K562 (cell line): ENCODE results near the gene CAMK2N1. TPM values are rescaled to one million over a fixed set of nuclear protein-coding genes. Genes with fewer than 3 reads are reported as not detected.
A peak's percentile ranks its signal among the peaks of the same experiment; 100 is the strongest.

Source experiments
- CAMTA2 ChIP-seq: fragments of 250-450 bp; sonication (Bioruptor Pico); conservative IDR thresholded peaks from 2 replicates; pipeline ENCODE4 v1.5.1; 2022
- CGGBP1 ChIP-seq: fragments of 250-450 bp; sonication (Bioruptor Pico); IDR thresholded peaks from 2 replicates; pipeline ENCODE4 v1.9.0; 2021; ENCODE audit warnings: mild to moderate bottlenecking
- CXXC5 ChIP-seq: fragments of 250-450 bp; sonication (Bioruptor Pico); IDR thresholded peaks from 2 replicates; pipeline ENCODE4 v1.8.0; 2022; ENCODE audit warnings: inconsistent platforms, mild to moderate bottlenecking, moderate library complexity
- DDX20 ChIP-seq: fragments of 450-650 bp; IDR thresholded peaks from 2 replicates; pipeline ENCODE4 v1.6.1; 2016; ENCODE audit warnings: missing genetic modification characterization, low read depth, mild to moderate bottlenecking, missing compliant biosample characterization, moderate library complexity
- FOXA3 ChIP-seq, 2 experiments: fragments of 450-650 bp in 1 of 2; sonication (generic) in 1 of 2; formaldehyde crosslinking; IDR thresholded peaks in 1 of 2; conservative IDR thresholded peaks in 1 of 2; 2 replicates each; pipeline versions ENCODE4 v1.4.0 to v1.8.0; 2020 to 2022; ENCODE audit warnings: mild to moderate bottlenecking in 2 of 2, missing genetic modification reagents in 1 of 2
- HDAC2 ChIP-seq: fragments of 450-650 bp; IDR thresholded peaks from 2 replicates; pipeline ENCODE4 v1.6.1; 2016; ENCODE audit warnings: mild to moderate bottlenecking
- MTA1 ChIP-seq: fragments of 450-650 bp; IDR thresholded peaks from 2 replicates; pipeline ENCODE4 v1.6.1; 2017; ENCODE audit warnings: borderline replicate concordance
- PHB ChIP-seq: fragments of 250-450 bp; sonication (Bioruptor Pico); IDR thresholded peaks from 2 replicates; pipeline ENCODE4 v1.5.0; 2021
- POU5F1 ChIP-seq: fragments of 150-350 bp; IDR thresholded peaks from 2 replicates; pipeline ENCODE4 v1.6.1; 2014; ENCODE audit warnings: borderline replicate concordance, low read length, low read depth, mild to moderate bottlenecking; ENCODE audit not compliant: partially characterized antibody
- PREB ChIP-seq: sonication (generic); formaldehyde crosslinking; IDR thresholded peaks from 2 replicates; pipeline ENCODE4 v1.8.1; 2023; ENCODE audit warnings: mild to moderate bottlenecking, missing genetic modification reagents
- SMAD4 ChIP-seq: fragments of 250-450 bp; sonication (Bioruptor Pico); conservative IDR thresholded peaks from 2 replicates; pipeline ENCODE4 v1.8.0; 2021; ENCODE audit warnings: inconsistent platforms, mild to moderate bottlenecking, moderate library complexity
- TAF15 ChIP-seq: fragments of 200-400 bp; formaldehyde crosslinking; IDR thresholded peaks from 2 replicates; pipeline ENCODE4 v1.6.1; 2017; ENCODE audit warnings: mild to moderate bottlenecking, low read depth, low read length, moderate library complexity
- TCF7 ChIP-seq: sonication (generic); IDR thresholded peaks from 2 replicates; pipeline ENCODE4 v1.6.1; 2016; ENCODE audit warnings: antibody characterized with exemption, borderline replicate concordance
- THAP7 ChIP-seq: fragments of 250-450 bp; sonication (Bioruptor Pico); IDR thresholded peaks from 2 replicates; pipeline ENCODE4 v1.5.0; 2021
- YBX1 ChIP-seq: fragments of 450-650 bp; IDR thresholded peaks from 2 replicates; pipeline ENCODE4 v1.7.1; 2016; ENCODE audit warnings: mild to moderate bottlenecking
- ZC3H4 ChIP-seq: sonication (generic); formaldehyde crosslinking; IDR thresholded peaks from 2 replicates; pipeline ENCODE4 v1.9.0; 2021; ENCODE audit warnings: missing genetic modification reagents, borderline replicate concordance
- ZNF274 ChIP-seq: IDR thresholded peaks from 2 replicates; pipeline ENCODE4 v1.6.1; 2011; ENCODE audit warnings: low read depth, mild to moderate bottlenecking, low read length, moderate library complexity, borderline replicate concordance
- ZNF3 ChIP-seq: fragments of 250-450 bp; sonication (Bioruptor Pico); IDR thresholded peaks from 2 replicates; pipeline ENCODE4 v1.5.0; 2021; ENCODE audit warnings: mild to moderate bottlenecking, moderate library complexity
- ZNF764 ChIP-seq: fragments of 250-450 bp; sonication (Bioruptor Pico); IDR thresholded peaks from 2 replicates; pipeline ENCODE4 v1.4.0; 2020; ENCODE audit warnings: low read depth, mild to moderate bottlenecking, moderate library complexity
- polyA plus RNA-seq, 8 experiments: library from polyadenylated mRNA; depleted of rRNA in 4 of 8; stranded (reverse) in 5 of 8; unstranded in 3 of 8; fragments of >200 nt; fragmentation: Nextera tagmentation in 2 of 8; fragmentation: Illumina TruSeq in 1 of 8; extraction: Ambion mirVana in 2 of 8; extraction: Trizol in 1 of 8; gene quantifications; 2 replicates each; pipeline versions ENCODE4 v1.2.1 to v1.2.3, GENCODE V29; 2011 to 2014; ENCODE audit warnings: inconsistent platforms in 1 of 8, missing spikeins in 1 of 8
- total RNA-seq, 7 experiments: library from RNA; depleted of rRNA in 6 of 7; stranded (reverse); fragments of >200 nt in 6 of 7; fragmentation: Illumina TruSeq in 2 of 7; extraction: Trizol in 2 of 7; gene quantifications; 2 replicates each; pipeline versions ENCODE4 v1.2.1 to v1.2.3, GENCODE V29; 2011 to 2021; ENCODE audit warnings: low replicate concordance in 1 of 7
- TF ChIP-seq, protein P1 (sequence below): fragments of 450-650 bp; formaldehyde crosslinking; IDR thresholded peaks from 2 replicates; pipeline ENCODE4 v1.4.0; 2020; ENCODE audit warnings: mild to moderate bottlenecking, moderate library complexity
- TF ChIP-seq, protein P2 (sequence below): IDR thresholded peaks from 2 replicates; pipeline ENCODE4 v1.6.1; 2011; ENCODE audit warnings: borderline replicate concordance, low read depth, mild to moderate bottlenecking, moderate library complexity, low read length; ENCODE audit not compliant: insufficient read depth, poor library complexity, severe bottlenecking
- TF ChIP-seq, protein P3 (sequence below): sonication (generic); formaldehyde crosslinking; IDR thresholded peaks from 2 replicates; pipeline ENCODE4 v1.8.0; 2022; ENCODE audit warnings: missing genetic modification reagents, mild to moderate bottlenecking, moderate library complexity, borderline replicate concordance

The CAMK2N1 gene
- total and polyA plus RNA-seq, 9 of the 15 experiments (the other 6 are each of a cell fraction or from before 2014, with no cell fraction given), result 0.09 to 1.4 (median 0.34) TPM

DNA sequence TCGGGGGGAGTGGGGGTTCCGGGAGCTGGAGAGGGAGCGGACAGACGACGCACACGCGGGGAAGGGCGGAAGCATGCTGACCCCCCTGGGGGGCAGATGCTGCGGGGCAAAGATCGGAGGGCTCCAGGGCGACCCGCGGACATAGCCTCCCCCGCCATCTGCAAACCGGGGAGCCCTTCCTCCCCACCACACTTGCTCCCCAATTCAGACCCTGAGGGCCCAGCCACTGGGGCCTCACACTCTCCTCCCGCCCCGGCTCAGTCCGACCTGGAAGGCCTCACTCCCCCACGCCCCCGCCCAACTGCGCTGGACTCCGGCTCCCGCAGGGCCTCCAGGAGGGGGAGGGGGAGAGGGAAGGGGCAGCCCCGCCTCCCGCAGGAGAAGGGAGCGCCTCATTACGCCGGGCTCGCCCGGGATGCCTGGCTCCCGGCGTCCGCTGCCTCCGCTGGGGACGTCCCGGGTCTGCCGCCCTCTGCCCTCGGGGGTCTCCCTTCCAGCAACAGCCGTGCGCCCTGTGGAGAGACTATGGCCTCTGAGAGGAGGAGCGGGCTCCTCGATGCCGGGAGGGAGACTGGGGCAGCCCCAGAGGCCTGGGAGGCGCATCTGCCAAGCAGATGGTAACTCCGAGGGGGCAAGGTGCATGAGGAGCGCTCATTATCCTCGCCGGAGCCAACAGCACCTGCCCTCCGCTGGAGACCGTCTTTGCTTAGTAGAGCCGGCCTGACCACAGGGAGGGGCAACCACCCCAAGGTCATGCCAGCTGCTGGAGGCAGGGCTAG lies 636 bp upstream of the CAMK2N1 start (continued):
- TF ChIP-seq PREB (no peak), TCF7 (no peak), TAF15 (no peak), CAMTA2 (CRISPR knock-in tag) (no peak), ZNF3 (CRISPR knock-in tag) (no peak), ZNF274 (no peak), SMAD4 (CRISPR knock-in tag) (peak; percentile 37; the same call in 1 of the 2 replicates), CGGBP1 (no peak), ZNF764 (CRISPR knock-in tag) (no peak), HDAC2 (no peak; the same call in 1 of the 2 replicates), YBX1 (no peak), PHB (CRISPR knock-in tag) (no peak), FOXA3 (CRISPR knock-in tag; conservative IDR thresholded peaks at IDR 0.05 in 1 of 2, IDR thresholded peaks at IDR 0.05 in 1 of 2) (no peak), THAP7 (CRISPR knock-in tag) (no peak), MTA1 (peak; percentile 27; the same call in 1 of the 2 replicates), POU5F1 (no peak), CXXC5 (peak; percentile 67; the same call in 1 of the 2 replicates), ZC3H4 (CRISPR knock-in tag) (no peak), DDX20 (tag) (no peak)
- TF ChIP-seq, protein P1, sequence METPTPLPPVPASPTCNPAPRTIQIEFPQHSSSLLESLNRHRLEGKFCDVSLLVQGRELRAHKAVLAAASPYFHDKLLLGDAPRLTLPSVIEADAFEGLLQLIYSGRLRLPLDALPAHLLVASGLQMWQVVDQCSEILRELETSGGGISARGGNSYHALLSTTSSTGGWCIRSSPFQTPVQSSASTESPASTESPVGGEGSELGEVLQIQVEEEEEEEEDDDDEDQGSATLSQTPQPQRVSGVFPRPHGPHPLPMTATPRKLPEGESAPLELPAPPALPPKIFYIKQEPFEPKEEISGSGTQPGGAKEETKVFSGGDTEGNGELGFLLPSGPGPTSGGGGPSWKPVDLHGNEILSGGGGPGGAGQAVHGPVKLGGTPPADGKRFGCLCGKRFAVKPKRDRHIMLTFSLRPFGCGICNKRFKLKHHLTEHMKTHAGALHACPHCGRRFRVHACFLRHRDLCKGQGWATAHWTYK (CRISPR knock-in tag), result no peak
- TF ChIP-seq, protein P2, sequence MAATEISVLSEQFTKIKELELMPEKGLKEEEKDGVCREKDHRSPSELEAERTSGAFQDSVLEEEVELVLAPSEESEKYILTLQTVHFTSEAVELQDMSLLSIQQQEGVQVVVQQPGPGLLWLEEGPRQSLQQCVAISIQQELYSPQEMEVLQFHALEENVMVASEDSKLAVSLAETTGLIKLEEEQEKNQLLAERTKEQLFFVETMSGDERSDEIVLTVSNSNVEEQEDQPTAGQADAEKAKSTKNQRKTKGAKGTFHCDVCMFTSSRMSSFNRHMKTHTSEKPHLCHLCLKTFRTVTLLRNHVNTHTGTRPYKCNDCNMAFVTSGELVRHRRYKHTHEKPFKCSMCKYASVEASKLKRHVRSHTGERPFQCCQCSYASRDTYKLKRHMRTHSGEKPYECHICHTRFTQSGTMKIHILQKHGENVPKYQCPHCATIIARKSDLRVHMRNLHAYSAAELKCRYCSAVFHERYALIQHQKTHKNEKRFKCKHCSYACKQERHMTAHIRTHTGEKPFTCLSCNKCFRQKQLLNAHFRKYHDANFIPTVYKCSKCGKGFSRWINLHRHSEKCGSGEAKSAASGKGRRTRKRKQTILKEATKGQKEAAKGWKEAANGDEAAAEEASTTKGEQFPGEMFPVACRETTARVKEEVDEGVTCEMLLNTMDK, result no peak
- TF ChIP-seq, protein P3, sequence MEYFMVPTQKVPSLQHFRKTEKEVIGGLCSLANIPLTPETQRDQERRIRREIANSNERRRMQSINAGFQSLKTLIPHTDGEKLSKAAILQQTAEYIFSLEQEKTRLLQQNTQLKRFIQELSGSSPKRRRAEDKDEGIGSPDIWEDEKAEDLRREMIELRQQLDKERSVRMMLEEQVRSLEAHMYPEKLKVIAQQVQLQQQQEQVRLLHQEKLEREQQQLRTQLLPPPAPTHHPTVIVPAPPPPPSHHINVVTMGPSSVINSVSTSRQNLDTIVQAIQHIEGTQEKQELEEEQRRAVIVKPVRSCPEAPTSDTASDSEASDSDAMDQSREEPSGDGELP, result 0 out of 2 replicates have a peak, but pooled peaks have one; percentile 25
